CD4-positive, alpha-beta T cell treated with Interleukin-1 beta for 1 hour (primary cell): Measurements from ENCODE around the gene SPTBN1.

Source experiments
- DNase-seq, 2 donors: peaks; one replicate each; pipeline ENCODE4 v3.0.0-alpha.2; 2020 to 2022

The SPTBN1 gene

DNA sequence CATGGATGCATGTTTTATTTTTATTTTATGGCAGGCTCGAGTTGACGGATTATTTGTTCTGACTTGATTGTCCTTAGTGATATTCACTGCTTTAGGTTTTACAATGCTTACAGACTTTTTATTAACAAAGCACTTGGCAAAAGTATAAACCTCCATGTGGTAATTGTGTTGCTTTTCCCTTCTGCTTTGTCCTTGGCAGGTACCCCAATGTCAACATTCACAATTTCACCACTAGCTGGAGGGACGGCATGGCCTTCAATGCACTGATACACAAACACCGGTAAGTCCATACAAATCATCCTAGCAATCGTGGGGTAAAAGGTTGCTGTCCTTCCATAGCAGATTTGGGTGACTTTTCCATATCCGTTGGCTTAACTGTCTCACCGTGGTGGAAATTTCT, 161.3 kb downstream of the SPTBN1 start:
- no peak for DNase-seq

DNA sequence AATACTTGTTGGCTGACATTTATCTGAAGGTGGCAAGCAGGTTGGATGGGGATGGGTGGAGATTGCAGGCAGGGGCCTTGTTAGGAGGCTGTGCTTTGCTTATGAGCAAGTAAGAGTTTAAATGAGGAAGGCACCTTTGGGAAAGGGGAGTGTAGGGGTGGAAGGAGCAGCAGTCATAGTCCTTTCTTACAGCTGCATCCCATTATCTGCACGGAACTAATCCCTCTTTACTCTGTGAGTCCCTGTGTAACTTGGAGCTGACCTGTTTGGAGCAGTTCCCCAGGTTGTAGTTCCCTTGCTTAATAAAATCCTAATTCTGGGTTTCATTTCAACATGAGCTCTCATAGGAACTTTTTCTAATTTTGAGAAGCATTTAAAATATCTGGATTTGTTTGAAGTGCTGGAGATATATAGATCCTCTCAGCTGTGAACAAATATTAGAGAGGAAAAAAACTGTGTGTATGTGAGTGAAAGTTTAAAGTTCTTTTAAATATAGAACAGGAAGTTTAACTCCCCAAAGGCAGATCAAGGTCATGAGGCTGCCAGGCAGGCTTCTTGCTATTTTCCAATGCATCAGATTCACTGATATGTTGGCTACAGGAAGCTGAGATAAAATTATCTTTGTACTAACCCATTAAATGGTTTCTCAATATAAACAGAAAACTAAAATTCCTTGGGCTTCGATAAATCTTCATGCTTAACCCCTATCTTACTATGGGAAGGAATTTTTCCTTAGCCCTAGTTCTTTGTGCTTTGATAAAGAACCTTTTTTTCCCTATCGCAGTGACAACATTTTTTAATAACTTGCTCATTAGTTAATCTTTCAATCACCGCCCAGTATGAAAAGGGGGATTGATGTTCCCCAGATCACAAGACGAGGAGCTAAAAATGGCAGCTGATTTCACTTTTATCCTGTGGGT, 162.8 kb downstream of the SPTBN1 start:
- no peak for DNase-seq

DNA sequence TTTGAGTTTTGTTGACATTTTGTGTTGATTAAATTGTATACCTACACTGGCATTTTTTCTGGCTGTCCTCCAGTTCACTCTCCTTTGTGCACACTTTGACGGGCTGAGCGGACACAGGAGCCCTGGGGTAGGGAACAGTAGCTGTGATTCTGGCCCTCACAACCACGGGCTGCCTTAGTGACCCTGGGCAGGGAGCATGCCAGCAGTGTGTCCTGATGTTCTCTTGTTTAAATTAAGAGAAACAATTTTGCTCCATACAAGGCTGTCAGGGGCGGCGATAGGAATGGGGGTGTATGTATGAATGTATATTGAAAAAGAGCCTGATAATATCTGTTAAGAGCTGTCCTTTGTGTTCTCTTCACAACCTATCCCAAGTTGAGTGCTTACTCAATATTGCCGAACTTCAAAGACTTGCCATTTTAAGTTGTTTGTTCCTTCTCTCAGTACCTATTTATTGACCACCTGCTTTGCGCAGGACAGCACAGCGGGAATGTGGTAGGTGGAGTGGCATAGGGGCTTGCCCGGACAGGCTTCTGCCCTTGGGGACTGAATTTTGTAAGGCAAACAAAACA, 163.6 kb downstream of the SPTBN1 start:
- DNase-seq = no peak

DNA sequence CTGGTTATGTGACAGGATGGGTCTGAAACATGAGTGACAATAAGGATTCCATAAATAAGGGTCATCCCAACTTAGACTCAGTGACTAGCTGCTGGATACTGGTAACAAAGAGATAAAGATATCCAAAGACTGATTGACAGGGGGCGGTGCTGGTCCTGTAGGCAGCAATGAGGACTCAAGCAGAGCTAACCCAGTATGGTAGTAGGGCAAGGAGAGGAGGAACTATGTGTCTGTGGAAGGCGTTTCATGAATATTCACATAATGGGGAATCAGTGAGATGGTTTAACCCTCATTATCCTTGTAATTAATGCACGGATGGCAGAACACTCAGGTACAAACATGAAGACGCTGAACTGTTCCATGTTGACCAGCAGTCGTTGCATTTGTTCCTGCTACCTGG, 164.8 kb downstream of the SPTBN1 start:
- DNase-seq = no peak

DNA sequence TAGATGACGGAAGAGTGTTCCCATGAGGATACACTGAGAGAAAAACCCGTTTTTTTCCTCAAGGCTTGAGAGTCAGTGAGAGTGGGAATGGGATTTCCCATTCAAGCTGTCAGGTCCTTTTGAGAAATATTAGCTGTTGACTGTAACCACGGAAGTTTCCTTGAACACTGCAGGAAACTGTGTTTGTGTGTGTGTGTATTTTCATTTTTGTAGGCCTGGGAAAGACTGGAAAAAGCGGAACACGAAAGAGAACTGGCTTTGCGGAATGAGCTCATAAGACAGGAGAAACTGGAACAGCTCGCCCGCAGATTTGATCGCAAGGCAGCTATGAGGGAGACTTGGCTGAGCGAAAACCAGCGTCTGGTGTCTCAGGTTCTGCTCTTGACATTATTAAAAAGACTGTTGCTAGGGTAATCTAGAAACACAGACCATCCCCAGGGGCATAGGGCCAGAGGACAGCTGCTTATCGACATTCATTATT, 168.5 kb downstream of the SPTBN1 start:
- no peak for DNase-seq

DNA sequence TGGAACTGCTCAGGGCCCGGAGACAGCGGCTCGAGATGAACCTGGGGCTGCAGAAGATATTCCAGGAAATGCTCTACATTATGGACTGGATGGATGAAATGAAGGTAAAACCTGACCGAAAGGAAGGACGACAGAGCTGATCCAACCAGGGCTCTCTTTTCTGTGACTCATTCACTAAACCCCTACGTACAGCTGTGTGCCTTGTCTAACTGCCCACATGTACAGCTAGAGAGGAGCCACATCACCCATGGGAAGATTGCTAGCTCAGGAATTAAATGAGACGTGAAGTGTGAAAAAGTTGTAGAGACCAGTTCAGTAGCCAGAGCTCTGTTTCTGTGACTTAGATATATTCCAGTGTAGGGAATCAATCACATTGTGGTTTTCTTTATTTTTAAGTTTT, 170.0 kb downstream of the SPTBN1 start:
- DNase-seq = no peak

DNA sequence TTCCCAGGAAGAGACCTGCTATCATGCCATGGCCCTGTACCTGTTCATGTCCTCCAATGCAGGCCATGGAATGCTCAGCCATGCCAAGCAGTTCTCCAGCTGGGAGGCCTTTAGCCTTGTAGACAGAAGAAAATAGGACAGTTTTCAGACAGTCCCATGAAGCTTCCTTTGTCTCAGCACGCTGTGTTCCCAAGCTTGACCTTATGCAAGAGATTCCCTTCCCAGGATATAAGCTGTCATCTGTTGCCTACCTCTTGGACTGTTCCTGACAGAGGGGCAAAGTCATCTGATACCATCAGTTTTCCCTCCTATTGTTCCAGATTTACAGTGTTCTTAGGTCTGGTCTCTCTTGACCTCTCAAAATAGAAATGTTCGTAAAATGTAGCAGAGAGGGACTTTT, 170.8 kb downstream of the SPTBN1 start:
- no peak for DNase-seq

DNA sequence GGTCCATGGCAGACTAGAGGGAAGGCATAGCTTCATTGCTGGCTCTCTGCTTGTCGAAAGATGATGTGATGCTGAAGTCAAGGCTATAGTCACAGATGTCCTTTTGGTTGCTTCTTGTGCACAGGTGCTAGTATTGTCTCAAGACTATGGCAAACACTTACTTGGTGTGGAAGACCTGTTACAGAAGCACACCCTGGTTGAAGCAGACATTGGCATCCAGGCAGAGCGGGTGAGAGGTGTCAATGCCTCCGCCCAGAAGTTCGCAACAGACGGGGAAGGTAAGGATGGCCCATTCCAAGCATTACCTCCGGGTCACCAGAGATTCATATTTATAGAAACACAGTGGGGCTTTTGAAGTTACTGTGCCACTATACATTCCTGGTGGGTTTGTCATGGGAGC, 171.8 kb downstream of the SPTBN1 start:
- no peak for DNase-seq

DNA sequence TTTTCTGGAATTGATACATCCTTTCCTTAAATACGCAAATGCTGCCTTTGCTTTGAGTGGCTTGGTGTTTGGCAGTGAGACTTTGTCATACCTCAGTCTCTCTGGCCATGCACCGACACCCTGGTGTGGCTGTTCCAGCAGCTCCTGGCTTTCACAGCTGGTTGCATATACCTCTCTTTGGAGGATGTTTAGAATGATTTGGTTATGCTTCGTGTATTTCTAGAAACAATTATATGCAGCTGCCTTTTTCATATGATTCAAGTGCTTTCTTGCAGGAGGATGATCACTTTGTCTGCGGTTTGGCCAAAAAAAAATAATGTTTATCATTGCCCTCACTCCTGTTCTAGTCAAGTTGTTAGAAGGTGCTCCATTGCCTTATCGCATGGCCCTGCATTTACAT, 172.3 kb downstream of the SPTBN1 start:
- no peak for DNase-seq

DNA sequence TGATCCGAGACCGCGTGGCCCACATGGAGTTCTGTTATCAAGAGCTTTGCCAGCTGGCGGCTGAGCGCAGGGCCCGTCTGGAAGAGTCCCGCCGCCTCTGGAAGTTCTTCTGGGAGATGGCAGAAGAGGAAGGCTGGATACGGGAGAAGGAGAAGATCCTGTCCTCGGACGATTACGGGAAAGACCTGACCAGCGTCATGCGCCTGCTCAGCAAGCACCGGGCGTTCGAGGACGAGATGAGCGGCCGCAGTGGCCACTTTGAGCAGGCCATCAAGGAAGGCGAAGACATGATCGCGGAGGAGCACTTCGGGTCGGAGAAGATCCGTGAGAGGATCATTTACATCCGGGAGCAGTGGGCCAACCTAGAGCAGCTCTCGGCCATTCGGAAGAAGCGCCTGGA, 172.8 kb downstream of the SPTBN1 start:
- no peak for DNase-seq

DNA sequence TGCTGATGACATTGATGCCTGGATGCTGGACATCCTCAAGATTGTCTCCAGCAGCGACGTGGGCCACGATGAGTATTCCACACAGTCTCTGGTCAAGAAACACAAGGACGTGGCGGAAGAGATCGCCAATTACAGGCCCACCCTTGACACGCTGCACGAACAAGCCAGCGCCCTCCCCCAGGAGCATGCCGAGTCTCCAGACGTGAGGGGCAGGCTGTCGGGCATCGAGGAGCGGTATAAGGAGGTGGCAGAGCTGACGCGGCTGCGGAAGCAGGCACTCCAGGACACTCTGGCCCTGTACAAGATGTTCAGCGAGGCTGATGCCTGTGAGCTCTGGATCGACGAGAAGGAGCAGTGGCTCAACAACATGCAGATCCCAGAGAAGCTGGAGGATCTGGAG, 173.3 kb downstream of the SPTBN1 start:
- no peak for DNase-seq

DNA sequence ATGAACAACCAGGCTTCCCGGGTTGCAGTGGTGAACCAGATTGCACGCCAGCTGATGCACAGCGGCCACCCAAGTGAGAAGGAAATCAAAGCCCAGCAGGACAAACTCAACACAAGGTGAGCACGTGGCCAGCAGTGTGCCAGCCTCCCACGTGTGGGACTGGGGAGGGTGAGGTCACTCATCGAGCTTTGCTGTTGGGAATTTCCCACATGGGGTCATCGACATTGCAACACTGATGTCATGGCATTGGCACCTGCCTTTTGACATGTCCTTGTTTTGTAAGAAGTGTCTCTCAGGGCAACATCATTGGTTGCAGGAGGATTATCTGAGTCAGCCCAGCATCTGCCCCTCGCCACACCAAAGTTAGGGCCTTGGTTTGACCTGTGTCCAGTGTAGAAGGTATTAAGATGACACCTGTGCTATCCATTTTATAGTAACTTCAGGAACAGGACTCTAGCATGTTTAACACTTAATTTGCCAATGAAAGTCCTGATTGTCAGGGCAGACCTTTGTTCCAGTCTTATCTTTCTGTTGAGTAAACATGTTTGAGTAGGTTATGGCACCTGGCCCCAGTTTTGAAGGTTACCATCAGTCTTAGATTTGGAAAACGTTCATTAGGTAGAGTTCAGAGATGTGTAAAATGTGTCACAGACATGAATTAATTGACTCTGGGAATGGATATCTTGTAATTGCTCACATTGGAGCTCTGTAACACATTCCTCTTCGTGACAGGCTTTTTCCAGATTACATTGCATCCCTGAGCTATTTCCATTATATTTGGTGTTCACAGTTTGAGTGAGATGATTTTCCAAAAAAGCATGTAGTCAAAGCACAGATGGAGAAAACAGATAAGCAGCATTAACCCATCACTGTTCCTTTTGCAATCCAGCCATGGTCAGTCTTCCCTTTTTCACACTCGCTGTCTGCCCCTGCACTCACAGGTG, 174.1 kb downstream of the SPTBN1 start:
- peak in 1 of 2 donors; percentile 25 for DNase-seq

DNA sequence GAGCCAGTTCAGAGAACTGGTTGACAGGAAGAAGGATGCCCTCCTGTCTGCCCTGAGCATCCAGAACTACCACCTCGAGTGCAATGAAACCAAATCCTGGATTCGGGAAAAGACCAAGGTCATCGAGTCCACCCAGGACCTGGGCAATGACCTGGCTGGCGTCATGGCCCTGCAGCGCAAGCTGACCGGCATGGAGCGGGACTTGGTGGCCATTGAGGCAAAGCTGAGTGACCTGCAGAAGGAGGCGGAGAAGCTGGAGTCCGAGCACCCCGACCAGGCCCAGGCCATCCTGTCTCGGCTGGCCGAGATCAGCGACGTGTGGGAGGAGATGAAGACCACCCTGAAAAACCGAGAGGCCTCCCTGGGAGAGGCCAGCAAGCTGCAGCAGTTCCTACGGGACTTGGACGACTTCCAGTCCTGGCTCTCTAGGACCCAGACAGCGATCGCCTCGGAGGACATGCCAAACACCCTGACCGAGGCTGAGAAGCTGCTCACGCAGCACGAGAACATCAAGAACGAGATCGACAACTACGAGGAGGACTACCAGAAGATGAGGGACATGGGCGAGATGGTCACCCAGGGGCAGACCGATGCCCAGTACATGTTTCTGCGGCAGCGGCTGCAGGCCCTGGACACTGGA, 174.9 kb downstream of the SPTBN1 start:
- no peak for DNase-seq

DNA sequence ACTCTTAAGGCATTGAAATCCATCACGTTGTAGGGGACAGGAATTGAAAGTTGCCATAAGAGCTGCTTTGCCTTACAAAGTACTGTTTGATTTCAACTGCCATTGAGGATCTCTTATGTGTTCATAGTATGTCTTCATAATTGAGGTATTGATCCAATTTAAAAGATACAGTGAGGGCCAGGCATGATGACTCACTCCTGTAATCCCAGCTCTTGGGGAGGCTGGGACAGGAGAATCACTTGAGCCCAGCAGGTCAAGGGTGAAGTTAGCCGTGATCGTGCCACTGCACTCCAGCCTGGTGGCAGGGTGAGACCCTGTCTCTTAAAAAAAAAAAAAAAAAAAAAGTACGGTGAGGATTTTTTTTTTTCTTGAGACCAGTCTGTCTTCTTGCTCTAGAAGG, 175.6 kb downstream of the SPTBN1 start:
- DNase-seq = no peak

DNA sequence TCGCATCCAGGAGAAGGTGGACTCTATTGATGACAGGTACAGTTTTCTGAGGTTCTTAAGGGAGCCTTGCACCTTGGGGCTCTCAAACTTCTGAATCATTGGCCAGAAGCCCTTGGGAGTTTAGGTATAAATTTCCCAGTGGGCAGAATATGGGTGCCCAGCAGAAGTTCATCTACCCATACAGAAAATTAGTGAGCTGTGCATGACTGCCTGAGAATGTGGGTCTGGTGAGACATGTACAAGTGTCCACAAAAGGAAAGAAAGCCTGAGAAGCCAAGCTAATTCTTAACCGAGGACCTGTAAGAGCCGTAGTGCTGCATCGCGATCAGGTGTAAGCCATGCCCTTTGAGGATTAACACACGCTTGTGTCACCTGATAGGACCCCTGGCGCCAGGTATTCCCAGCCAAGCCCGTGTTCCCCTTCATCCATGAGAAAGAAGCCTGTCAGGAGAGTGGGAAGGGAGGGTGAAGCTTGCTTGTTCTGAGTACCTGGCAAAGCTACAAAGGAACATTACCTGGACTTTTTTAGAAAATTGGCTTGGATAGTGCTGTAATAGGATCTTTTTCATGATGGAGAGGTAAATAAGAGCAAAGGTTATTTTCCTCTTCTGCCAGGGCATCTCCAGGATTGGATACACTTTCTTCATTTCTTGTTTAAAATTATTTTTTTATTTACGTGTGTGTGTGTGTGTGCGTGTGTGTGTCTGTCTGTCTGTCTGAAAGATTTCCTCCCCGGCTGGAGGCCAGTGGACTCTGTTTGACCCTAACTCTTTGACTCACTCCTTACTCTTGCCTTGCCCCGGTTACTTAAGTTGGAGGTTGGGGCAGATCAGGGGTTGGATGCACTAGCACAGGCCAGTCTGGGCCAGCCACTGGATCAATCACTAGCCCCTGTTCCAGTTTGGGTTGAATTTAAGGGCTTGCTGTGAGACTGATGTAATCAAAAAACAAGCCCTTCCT, 176.9 kb downstream of the SPTBN1 start:
- no peak for DNase-seq

DNA sequence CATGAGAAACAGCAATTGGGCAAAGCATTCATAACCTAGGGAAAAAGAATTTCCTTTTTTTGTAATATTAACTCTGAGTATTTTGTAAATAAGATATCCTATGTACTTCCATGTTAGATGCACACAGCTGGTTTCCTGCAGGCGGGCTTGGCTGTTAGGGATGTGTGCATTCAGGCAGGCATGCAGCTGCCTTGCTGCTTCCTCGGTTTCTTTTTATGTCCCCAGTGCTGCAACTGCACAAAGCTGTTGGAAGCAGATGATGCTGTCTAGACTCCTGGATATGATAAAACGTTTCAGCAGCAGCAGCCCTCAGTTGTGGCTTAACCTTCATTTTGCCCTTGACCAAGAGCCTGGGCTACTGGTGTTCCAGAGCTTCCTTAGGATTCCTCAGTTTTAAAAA, 177.9 kb downstream of the SPTBN1 start:
- DNase-seq = no peak

DNA sequence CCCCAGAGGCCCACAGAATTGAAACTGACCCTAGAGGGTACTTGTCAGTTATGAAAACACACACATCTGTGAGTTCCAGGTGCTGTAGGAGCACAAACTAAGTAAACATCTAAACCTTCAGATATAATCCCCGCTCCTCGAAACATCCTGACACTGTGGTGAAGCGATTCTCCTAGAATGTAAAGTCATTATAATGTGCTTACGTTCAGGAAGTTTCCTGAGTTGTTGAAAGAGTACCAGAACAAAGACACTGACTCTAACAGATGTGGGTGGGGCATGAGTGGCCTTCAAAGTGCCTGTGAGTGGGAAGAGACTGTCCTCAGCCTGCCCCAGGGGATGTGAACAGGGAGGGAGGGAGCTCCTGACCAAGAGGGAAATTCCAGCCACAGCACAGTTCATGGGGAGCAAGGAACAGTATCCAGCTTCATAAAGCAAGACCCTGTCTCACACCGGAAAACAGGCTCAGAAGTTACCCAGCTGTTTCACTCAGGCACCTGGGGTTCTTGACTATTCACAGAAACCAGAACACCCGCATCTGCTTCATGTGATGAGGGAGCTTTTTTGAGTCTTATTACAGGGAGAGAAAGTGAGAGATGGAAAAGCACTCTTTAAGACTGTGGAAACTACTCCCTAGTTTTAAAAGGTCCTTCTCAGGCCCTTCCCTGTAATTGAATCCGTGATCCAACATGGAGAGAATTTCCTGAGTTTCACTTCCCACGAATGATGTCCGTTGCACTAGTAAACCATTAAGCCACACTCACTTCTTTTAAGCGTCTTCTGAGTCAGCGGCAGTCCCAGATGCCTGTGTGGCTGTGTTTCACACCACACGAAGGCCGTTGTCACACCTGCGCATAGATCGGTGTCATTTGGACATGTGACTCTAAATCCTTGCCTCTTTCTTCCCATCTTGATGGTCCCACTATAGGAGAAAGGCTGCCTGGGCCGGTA, 178.7 kb downstream of the SPTBN1 start:
- peak; percentile 3 to 13 for DNase-seq

DNA sequence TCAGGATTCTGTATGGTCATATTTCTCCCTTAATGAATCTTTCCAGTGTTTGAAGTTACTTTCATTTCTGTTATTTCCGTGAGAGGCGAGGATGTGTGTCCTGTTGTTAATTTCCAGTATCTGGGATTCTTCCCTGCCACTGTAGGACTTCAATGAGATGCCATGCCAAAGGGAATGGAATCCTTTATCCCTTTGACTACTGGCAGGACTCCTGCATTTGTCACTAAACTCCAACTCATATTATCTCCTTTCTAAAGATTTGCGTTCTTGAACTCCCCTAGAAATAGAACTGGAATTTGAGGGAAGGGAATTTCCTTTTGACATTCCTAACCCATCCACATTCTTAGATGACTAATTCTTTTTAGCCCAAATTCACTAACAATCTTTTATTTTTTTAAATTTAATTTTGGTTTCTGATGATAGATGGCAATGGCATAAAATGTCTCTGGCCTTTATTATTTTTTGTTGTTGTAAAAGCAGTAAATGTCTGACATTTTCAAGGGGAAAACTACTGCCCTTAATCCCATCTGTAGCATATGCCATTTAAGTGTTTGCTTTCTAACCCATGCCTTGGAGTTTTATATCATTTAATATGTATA, 179.5 kb downstream of the SPTBN1 start:
- no peak for DNase-seq

DNA sequence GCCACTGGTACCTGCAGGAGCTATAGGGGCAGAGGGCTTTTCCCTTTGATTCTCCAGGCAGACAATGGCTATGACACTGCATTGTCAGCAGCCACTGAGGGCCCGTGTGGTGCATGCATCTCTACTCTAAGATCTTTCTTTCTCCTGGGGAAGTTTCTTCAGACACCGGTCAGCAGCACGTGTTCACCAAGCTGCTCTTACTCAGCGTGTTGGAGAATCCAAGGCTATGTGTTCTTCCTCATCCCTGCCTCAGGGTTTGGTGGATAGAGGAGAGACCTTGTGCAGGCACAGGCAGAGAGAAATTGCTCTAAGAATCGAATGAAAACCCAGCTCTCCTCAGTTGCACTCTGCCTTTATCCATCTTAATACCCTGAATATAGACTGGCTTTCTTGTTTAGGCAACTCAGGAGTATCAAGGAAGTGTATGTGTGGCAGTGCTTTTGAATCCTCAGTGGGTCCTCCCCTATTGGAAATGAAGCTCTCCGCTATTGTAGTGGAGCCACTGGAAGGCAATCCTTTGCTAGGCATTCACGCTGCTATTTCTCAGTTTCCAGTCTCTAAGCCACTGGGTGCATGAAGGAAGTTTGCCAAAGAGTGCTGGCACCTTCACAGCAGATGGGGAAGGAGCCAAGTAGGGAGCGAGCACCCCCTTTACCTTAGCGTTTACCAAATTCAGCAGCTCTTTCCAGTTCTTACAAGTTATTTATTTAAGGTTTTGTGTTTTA, 180.4 kb downstream of the SPTBN1 start:
- no peak for DNase-seq
